Superior temporal gyrus (tissue), 1 donor: ENCODE results near the gene CSRNP3.
"Not testable (repeated sequence)": the region's sequence is repeated elsewhere in the genome, so short reads cannot be mapped to it uniquely, and the experiment has no call there.

Experiments used
- DNase-seq: peaks from one replicate; pipeline ENCODE4 v3.0.0-alpha.2; 2016; ENCODE audit errors: extremely low spot score

CSRNP3 gene

GRCh38 chr2:165632594-165632993 lies 163.1 kb downstream of the CSRNP3 start:
- DNase-seq: no peak

GRCh38 chr2:165633431-165633830 lies 163.9 kb downstream of the CSRNP3 start:
- DNase-seq: no peak

- no peak for DNase-seq
Observed at GRCh38 chr2:165634282-165634681, 164.8 kb downstream of the CSRNP3 start.

- DNase-seq: peak; percentile 89
Observed at GRCh38 chr2:165634855-165635254, 165.4 kb downstream of the CSRNP3 start.

- no peak for DNase-seq
Observed at GRCh38 chr2:165635532-165635931, 166.0 kb downstream of the CSRNP3 start.

- DNase-seq: no peak
Observed at GRCh38 chr2:165636959-165637358, 167.5 kb downstream of the CSRNP3 start.

GRCh38 chr2:165637396-165637795 lies 167.9 kb downstream of the CSRNP3 start:
- DNase-seq: no peak

GRCh38 chr2:165639504-165639903 lies 170.0 kb downstream of the CSRNP3 start:
- no peak for DNase-seq

GRCh38 chr2:165640247-165640929 lies 170.9 kb downstream of the CSRNP3 start:
- DNase-seq: no peak

- no peak for DNase-seq
Observed at GRCh38 chr2:165645930-165646831, 176.7 kb downstream of the CSRNP3 start.

GRCh38 chr2:165647409-165647808 lies 177.9 kb downstream of the CSRNP3 start:
- no peak for DNase-seq

GRCh38 chr2:165648801-165649200 lies 179.3 kb downstream of the CSRNP3 start:
- peak; percentile 83 for DNase-seq

- DNase-seq: no peak
Observed at GRCh38 chr2:165651233-165651632, 181.7 kb downstream of the CSRNP3 start.

GRCh38 chr2:165655661-165656060 lies 186.2 kb downstream of the CSRNP3 start:
- DNase-seq: no peak

- no peak for DNase-seq
Observed at GRCh38 chr2:165660361-165660760, 190.9 kb downstream of the CSRNP3 start.

GRCh38 chr2:165662720-165663119 lies 193.2 kb downstream of the CSRNP3 start:
- no peak for DNase-seq

GRCh38 chr2:165665614-165666013 lies 196.1 kb downstream of the CSRNP3 start:
- no peak for DNase-seq

GRCh38 chr2:165666073-165666472 lies 196.6 kb downstream of the CSRNP3 start:
- DNase-seq: not testable (repeated sequence)

GRCh38 chr2:165666605-165667004 lies 197.1 kb downstream of the CSRNP3 start:
- DNase-seq: no peak

- DNase-seq: no peak
Observed at GRCh38 chr2:165667375-165667774, 197.9 kb downstream of the CSRNP3 start.

GRCh38 chr2:165674780-165675179 lies 205.3 kb downstream of the CSRNP3 start:
- no peak for DNase-seq

GRCh38 chr2:165675551-165675968 lies 206.1 kb downstream of the CSRNP3 start:
- DNase-seq: peak; percentile 62

GRCh38 chr2:165678882-165679281 lies 209.4 kb downstream of the CSRNP3 start:
- DNase-seq: peak; percentile 57
